ENCODE results near the gene WNT3A. TPM values are rescaled to one million over a fixed set of nuclear protein-coding genes. Genes with fewer than 3 reads are reported as not detected.

The WNT3A gene
- total and polyA plus RNA-seq, 5 donors from 2014 or later, result not detected

- Histone ChIP-seq H3K27ac (ENCODE audit: insufficient read depth, low read length, poor library complexity, severe bottlenecking) (no peak overlapping the region), H3K4me3 (ENCODE audit: low read depth, low read length) (no peak overlapping the region), H3K4me1 (ENCODE audit: control insufficient read depth, insufficient read depth, low read length, poor library complexity, severe bottlenecking) (no peaks in the 10 kb centered on the region), H3K27me3 (ENCODE audit: control insufficient read depth, insufficient read depth, low read length) (no peaks in the 10 kb centered on the region), H3K36me3 (ENCODE audit: control insufficient read depth, insufficient read depth, low read length) (no peaks in the 10 kb centered on the region), H3K9me3 (ENCODE audit: control insufficient read depth in 2 of 2, low read length in 2 of 2) (peaks cover 26 to 29% of the 10 kb centered on the region in 2 experiments)
- H3K4me1 Mint-ChIP-seq, result no peaks in the 10 kb centered on the region
- no peak for DNase-seq
- no peak overlapping the region for H3K27ac Mint-ChIP-seq
- ATAC-seq (ENCODE audit: low read depth in 2 of 2), result no peak
- peaks cover 3 to 33% (median 10%) of the 10 kb centered on the region in 7 donors for H3K9me3 Mint-ChIP-seq
- H3K27me3 Mint-ChIP-seq, result peaks cover 19% of the 10 kb centered on the region
- H3K36me3 Mint-ChIP-seq, result peaks cover 4% of the 10 kb centered on the region
- H3K4me3 Mint-ChIP-seq, result no peak overlapping the region
Observed at GRCh38 chr1:227994632-227995300, 12.0 kb upstream of the WNT3A start.

- Mint-ChIP-seq H3K36me3 (peaks cover 4% of the 10 kb centered on the region), H3K9me3 (peaks cover 3 to 33% (median 10%) of the 10 kb centered on the region in 7 donors), H3K4me3 (no peak overlapping the region), H3K27me3 (peaks cover 20% of the 10 kb centered on the region), H3K4me1 (no peaks in the 10 kb centered on the region), H3K27ac (no peak overlapping the region)
- H3K27me3 ChIP-seq (ENCODE audit: control insufficient read depth, insufficient read depth, low read length), result no peaks in the 10 kb centered on the region
- H3K4me3 ChIP-seq (ENCODE audit: low read depth, low read length), result no peak overlapping the region
- no peak overlapping the region for H3K27ac ChIP-seq (ENCODE audit: insufficient read depth, low read length, poor library complexity, severe bottlenecking)
- DNase-seq (no peak), ATAC-seq (ENCODE audit: low read depth in 2 of 2) (no peak)
- H3K36me3 ChIP-seq (ENCODE audit: control insufficient read depth, insufficient read depth, low read length), result no peaks in the 10 kb centered on the region
- no peaks in the 10 kb centered on the region for H3K4me1 ChIP-seq (ENCODE audit: control insufficient read depth, insufficient read depth, low read length, poor library complexity, severe bottlenecking)
- H3K9me3 ChIP-seq (ENCODE audit: control insufficient read depth in 2 of 2, low read length in 2 of 2), result peaks cover 26 to 29% of the 10 kb centered on the region in 2 experiments
Observed at GRCh38 chr1:227996187-227996950, 10.4 kb upstream of the WNT3A start.

- DNase-seq, result no peak
- H3K9me3 Mint-ChIP-seq, result peaks cover 2 to 32% (median 4%) of the 10 kb centered on the region in 7 donors
- Histone ChIP-seq H3K9me3 (ENCODE audit: control insufficient read depth in 2 of 2, low read length in 2 of 2) (peaks cover 26 to 29% of the 10 kb centered on the region in 2 experiments), H3K27ac (ENCODE audit: insufficient read depth, low read length, poor library complexity, severe bottlenecking) (no peak overlapping the region), H3K27me3 (ENCODE audit: control insufficient read depth, insufficient read depth, low read length) (peaks cover 4% of the 10 kb centered on the region), H3K36me3 (ENCODE audit: control insufficient read depth, insufficient read depth, low read length) (no peaks in the 10 kb centered on the region), H3K4me3 (ENCODE audit: low read depth, low read length) (no peak overlapping the region), H3K4me1 (ENCODE audit: control insufficient read depth, insufficient read depth, low read length, poor library complexity, severe bottlenecking) (no peaks in the 10 kb centered on the region)
- no peaks in the 10 kb centered on the region for H3K4me1 Mint-ChIP-seq
- H3K27me3 Mint-ChIP-seq, result peaks cover 26% of the 10 kb centered on the region
- peaks cover 4% of the 10 kb centered on the region for H3K36me3 Mint-ChIP-seq
- no peak overlapping the region for H3K4me3 Mint-ChIP-seq
- ATAC-seq (ENCODE audit: low read depth in 2 of 2), result no peak
- no peak overlapping the region for H3K27ac Mint-ChIP-seq
Observed at GRCh38 chr1:227998374-227999055, 8.3 kb upstream of the WNT3A start.

- Histone ChIP-seq H3K27me3 (ENCODE audit: control insufficient read depth, insufficient read depth, low read length) (peaks cover 4% of the 10 kb centered on the region), H3K36me3 (ENCODE audit: control insufficient read depth, insufficient read depth, low read length) (no peaks in the 10 kb centered on the region), H3K4me3 (ENCODE audit: low read depth, low read length) (no peak overlapping the region), H3K4me1 (ENCODE audit: control insufficient read depth, insufficient read depth, low read length, poor library complexity, severe bottlenecking) (no peaks in the 10 kb centered on the region), H3K27ac (ENCODE audit: insufficient read depth, low read length, poor library complexity, severe bottlenecking) (no peak overlapping the region), H3K9me3 (ENCODE audit: control insufficient read depth in 2 of 2, low read length in 2 of 2) (peaks cover 26 to 29% of the 10 kb centered on the region in 2 experiments)
- no peak overlapping the region for H3K4me3 Mint-ChIP-seq
- H3K4me1 Mint-ChIP-seq, result no peaks in the 10 kb centered on the region
- DNase-seq (peak; percentile 44 to 72 (median 53)), ATAC-seq (ENCODE audit: low read depth in 2 of 2) (peak; percentile 81 to 91)
- no peak overlapping the region for H3K27ac Mint-ChIP-seq
- H3K9me3 Mint-ChIP-seq, result peaks cover 2 to 30% (median 4%) of the 10 kb centered on the region in 7 donors
- H3K27me3 Mint-ChIP-seq, result peaks cover 32% of the 10 kb centered on the region
- H3K36me3 Mint-ChIP-seq, result peaks cover 4% of the 10 kb centered on the region
Observed at GRCh38 chr1:227999056-227999930, 7.5 kb upstream of the WNT3A start.

- Mint-ChIP-seq H3K9me3 (peaks cover 2 to 27% (median 4%) of the 10 kb centered on the region in 7 donors), H3K27ac (no peak overlapping the region), H3K4me1 (no peaks in the 10 kb centered on the region), H3K27me3 (peaks cover 39% of the 10 kb centered on the region), H3K4me3 (no peak overlapping the region), H3K36me3 (peaks cover 4% of the 10 kb centered on the region)
- Histone ChIP-seq H3K36me3 (ENCODE audit: control insufficient read depth, insufficient read depth, low read length) (no peaks in the 10 kb centered on the region), H3K27me3 (ENCODE audit: control insufficient read depth, insufficient read depth, low read length) (peaks cover 5% of the 10 kb centered on the region), H3K4me3 (ENCODE audit: low read depth, low read length) (no peak overlapping the region), H3K27ac (ENCODE audit: insufficient read depth, low read length, poor library complexity, severe bottlenecking) (no peak overlapping the region), H3K9me3 (ENCODE audit: control insufficient read depth in 2 of 2, low read length in 2 of 2) (peaks cover 26 to 29% of the 10 kb centered on the region in 2 experiments), H3K4me1 (ENCODE audit: control insufficient read depth, insufficient read depth, low read length, poor library complexity, severe bottlenecking) (peaks cover 4% of the 10 kb centered on the region)
- ATAC-seq (ENCODE audit: low read depth in 2 of 2) (no peak), DNase-seq (no peak)
Observed at GRCh38 chr1:228000416-228000815, 6.4 kb upstream of the WNT3A start.

GRCh38 chr1:228000836-228001563, 5.8 kb upstream of the WNT3A start:
- Mint-ChIP-seq H3K36me3 (peaks cover 4% of the 10 kb centered on the region), H3K27ac (peak overlapping the region in 1 of 3 donors; percentile 35), H3K27me3 (peaks cover 44% of the 10 kb centered on the region), H3K9me3 (peaks cover 2 to 22% (median 4%) of the 10 kb centered on the region in 7 donors), H3K4me1 (no peaks in the 10 kb centered on the region), H3K4me3 (peak overlapping the region in 1 of 4 donors; percentile 47)
- H3K4me1 ChIP-seq (ENCODE audit: control insufficient read depth, insufficient read depth, low read length, poor library complexity, severe bottlenecking), result peaks cover 4% of the 10 kb centered on the region
- DNase-seq (no peak), ATAC-seq (ENCODE audit: low read depth in 2 of 2) (no peak)
- peaks cover 7% of the 10 kb centered on the region for H3K27me3 ChIP-seq (ENCODE audit: control insufficient read depth, insufficient read depth, low read length)
- no peak overlapping the region for H3K27ac ChIP-seq (ENCODE audit: insufficient read depth, low read length, poor library complexity, severe bottlenecking)
- no peak overlapping the region for H3K4me3 ChIP-seq (ENCODE audit: low read depth, low read length)
- peaks cover 24% of the 10 kb centered on the region in 2 experiments for H3K9me3 ChIP-seq (ENCODE audit: control insufficient read depth in 2 of 2, low read length in 2 of 2)
- H3K36me3 ChIP-seq (ENCODE audit: control insufficient read depth, insufficient read depth, low read length), result no peaks in the 10 kb centered on the region

Data from CD4-positive, CD25-positive, alpha-beta regulatory T cell (primary cell).